K562 (cell line): ENCODE data around the gene EQTN. TPM values are rescaled to one million over a fixed set of nuclear protein-coding genes. Genes with fewer than 3 reads are reported as not detected.

Experiments used
- ATAC-seq: fragments of 200-7000 bp; cut with Tn5 transposase; 3 replicates; pipeline ENCODE4 v1.9.1; 2020; ENCODE audit warnings: moderate library complexity
- BruUV-seq: library from RNA; stranded (reverse); fragments of 400-500 nt; replicated peaks from 2 replicates; lab custom pipeline; 2021; lab: Mats Ljungman, UMichigan
- CTCF ChIA-PET: fragments of 300-600 bp; formaldehyde crosslinking; extraction: SDS; loops from one replicate; lab custom pipeline; 2021; ENCODE audit warnings: low intra/inter-chr PET ratio; lab: Yijun Ruan, JAX
- POLR2A ChIA-PET: fragments of 300-600, 350-650 bp; sonication (Branson Sonifier 250); formaldehyde crosslinking; extraction: SDS; loops from one replicate; lab custom pipeline; 2021; ENCODE audit warnings: antibody characterized with exemption, inconsistent platforms; lab: Yijun Ruan, JAX
- DNase-seq, 4 experiments: peaks; one replicate each; pipeline versions ENCODE4 v3.0.0 to v3.0.0-alpha.2; 2011 to 2018; ENCODE audit warnings: low spot score in 3 of 4, mixed read lengths in 3 of 4; ENCODE audit errors: extremely low read depth in 1 of 4
- FAIRE-seq: peaks from 2 replicates; lab custom pipeline; 2011; peaks lifted over from hg19 to GRCh38; lab: Jason Lieb, UNC
- H2AFZ ChIP-seq: 2 replicates; pipeline ENCODE4 v1.6.0; 2011; ENCODE audit warnings: low read depth, low read length, control low read depth, inconsistent platforms
- H3K27ac ChIP-seq: fragments of 200-600 bp; 3 replicates; pipeline ENCODE4 v1.8.0; 2011; ENCODE audit warnings: low read depth, mild to moderate bottlenecking, control low read depth, inconsistent platforms, low read length, moderate library complexity, mixed read lengths; ENCODE audit errors: extremely low read depth
- H3K27me3 ChIP-seq, 2 experiments: fragments of 300-600 bp in 1 of 2; 2 replicates in 1 of 2; 3 replicates in 1 of 2; pipeline versions ENCODE4 v1.6.0 to v1.8.0; 2011; ENCODE audit warnings: inconsistent platforms in 2 of 2, low read length in 2 of 2, mild to moderate bottlenecking in 1 of 2, mixed read lengths in 1 of 2, moderate library complexity in 1 of 2; ENCODE audit not compliant: control insufficient read depth in 2 of 2, insufficient read depth in 2 of 2
- H3K36me3 ChIP-seq: fragments of 300-600 bp; 3 replicates; pipeline ENCODE4 v1.8.0; 2011; ENCODE audit warnings: mild to moderate bottlenecking, low read length, inconsistent platforms; ENCODE audit not compliant: control insufficient read depth, insufficient read depth
- H3K4me1 ChIP-seq, 2 experiments: fragments of 200-600 bp in 1 of 2; replicated peaks in 1 of 2; 2 replicates in 1 of 2; 3 replicates in 1 of 2; pipeline versions ENCODE4 v1.5.1 to v1.8.0; 2011; ENCODE audit warnings: inconsistent platforms in 2 of 2, low read length in 2 of 2, mild to moderate bottlenecking in 1 of 2, mixed read lengths in 1 of 2, moderate library complexity in 1 of 2; ENCODE audit not compliant: control insufficient read depth in 2 of 2, insufficient read depth in 2 of 2
- H3K4me2 ChIP-seq: 2 replicates; pipeline ENCODE4 v1.6.1; 2011; ENCODE audit warnings: low read length, control low read depth, inconsistent platforms, mixed read lengths; ENCODE audit not compliant: insufficient read depth
- H3K4me3 ChIP-seq: fragments of 200-600 bp; sonication (generic), shearing (Covaris generic); 2 replicates; pipeline ENCODE4 v1.5.1; 2016; ENCODE audit warnings: control low read depth, inconsistent platforms
- H3K79me2 ChIP-seq: fragments of 200-600 bp; 3 replicates; pipeline ENCODE4 v1.8.0; 2011; ENCODE audit warnings: low read length, inconsistent platforms; ENCODE audit not compliant: control insufficient read depth, insufficient read depth
- H3K9ac ChIP-seq, 2 experiments: 2 replicates each; pipeline versions ENCODE4 v1.6.0 to v1.6.1; 2011; ENCODE audit warnings: low read depth in 2 of 2, low read length in 2 of 2, control low read depth in 1 of 2, inconsistent platforms in 1 of 2, mild to moderate bottlenecking in 1 of 2, mixed read lengths in 1 of 2; ENCODE audit not compliant: insufficient read depth in 1 of 2
- H3K9me1 ChIP-seq: one replicate; pipeline ENCODE4 v1.6.0; 2011; ENCODE audit warnings: inconsistent platforms, mild to moderate bottlenecking, low read length, moderate library complexity; ENCODE audit not compliant: control insufficient read depth, insufficient read depth
- H3K9me3 ChIP-seq: replicated peaks from 2 replicates; pipeline ENCODE4 v1.5.1; 2011; ENCODE audit warnings: low read depth, low read length, inconsistent platforms; ENCODE audit not compliant: control insufficient read depth, insufficient read depth
- H4K20me1 ChIP-seq: replicated peaks from 2 replicates; pipeline ENCODE4 v1.6.1; 2011; ENCODE audit warnings: low read length, inconsistent platforms, mixed read lengths; ENCODE audit not compliant: control insufficient read depth, insufficient read depth
- BCL6 ChIP-seq: fragments of 250-450 bp; sonication (Bioruptor Pico); IDR thresholded peaks from 2 replicates; pipeline ENCODE4 v1.4.0; 2020
- E2F6 ChIP-seq, 2 experiments: IDR thresholded peaks; 2 replicates each; pipeline ENCODE4 v1.6.1; 2011; ENCODE audit warnings: borderline replicate concordance in 1 of 2, control low read depth in 1 of 2, low read depth in 1 of 2, low read length in 1 of 2, mild to moderate bottlenecking in 1 of 2, mixed read lengths in 1 of 2, moderate library complexity in 1 of 2; ENCODE audit not compliant: insufficient read depth in 1 of 2, insufficient read length in 1 of 2, poor library complexity in 1 of 2, severe bottlenecking in 1 of 2; ENCODE audit errors: extremely low read depth in 1 of 2
- IFI16 ChIP-seq: fragments of 250-450 bp; sonication (Bioruptor Pico); IDR thresholded peaks from 2 replicates; pipeline ENCODE4 v2.1.2; 2022; ENCODE audit warnings: mild to moderate bottlenecking, inconsistent platforms
- KDM1A ChIP-seq, 2 experiments: fragments of 450-650 bp; IDR thresholded peaks; 2 replicates each; pipeline ENCODE4 v1.6.1; 2016; ENCODE audit warnings: mild to moderate bottlenecking in 2 of 2
- MCM5 ChIP-seq: fragments of 450-650 bp; IDR thresholded peaks from 2 replicates; pipeline ENCODE4 v1.6.1; 2016; ENCODE audit warnings: low read depth
- NCOA1 ChIP-seq: fragments of 450-650 bp; IDR thresholded peaks from 2 replicates; pipeline ENCODE4 v1.6.1; 2016; ENCODE audit warnings: low read depth
- NELFE ChIP-seq: IDR thresholded peaks from 2 replicates; pipeline ENCODE4 v1.6.1; 2011; ENCODE audit warnings: mild to moderate bottlenecking; ENCODE audit not compliant: insufficient read depth, insufficient read length
- NFIX ChIP-seq: fragments of 250-450 bp; sonication (Bioruptor Pico); IDR thresholded peaks from 2 replicates; pipeline ENCODE4 v1.4.0; 2020; ENCODE audit warnings: low read depth, mild to moderate bottlenecking, moderate library complexity
- POLR2B ChIP-seq: fragments of 450-650 bp; IDR thresholded peaks from 2 replicates; pipeline ENCODE4 v1.6.1; 2018; ENCODE audit warnings: low read depth; ENCODE audit not compliant: partially characterized antibody
- PTRF ChIP-seq: fragments of 450-650 bp; IDR thresholded peaks from 2 replicates; pipeline ENCODE4 v1.6.1; 2016; ENCODE audit warnings: mild to moderate bottlenecking, missing genetic modification characterization, missing compliant biosample characterization
- SIX5 ChIP-seq, 2 experiments: IDR thresholded peaks; 2 replicates each; pipeline ENCODE4 v1.6.1; 2011; ENCODE audit warnings: low read length in 2 of 2, borderline replicate concordance in 1 of 2, low read depth in 1 of 2, mild to moderate bottlenecking in 1 of 2, moderate library complexity in 1 of 2; ENCODE audit not compliant: insufficient read depth in 1 of 2
- SMAD1 ChIP-seq: fragments of 150-350 bp; IDR thresholded peaks from 2 replicates; pipeline ENCODE4 v1.6.1; 2014; ENCODE audit warnings: low read length, low read depth; ENCODE audit not compliant: partially characterized antibody
- TFAP4 ChIP-seq: sonication (generic); formaldehyde crosslinking; IDR thresholded peaks from 2 replicates; pipeline ENCODE4 v1.8.0; 2022; ENCODE audit warnings: missing genetic modification reagents, mild to moderate bottlenecking, moderate library complexity, borderline replicate concordance
- TSC22D4 ChIP-seq: fragments of 450-650 bp; IDR thresholded peaks from 2 replicates; pipeline ENCODE4 v1.6.1; 2016; ENCODE audit warnings: missing genetic modification characterization, missing biosample characterization, control low read depth
- ZBTB5 ChIP-seq: fragments of 450-650 bp; IDR thresholded peaks from 2 replicates; pipeline ENCODE4 v1.6.1; 2017; ENCODE audit warnings: antibody characterized with exemption
- ZNF239 ChIP-seq: fragments of 250-450 bp; sonication (Bioruptor Pico); IDR thresholded peaks from 2 replicates; pipeline ENCODE4 v1.4.0; 2020; ENCODE audit warnings: mild to moderate bottlenecking
- ZNF57 ChIP-seq: fragments of 450-650 bp; formaldehyde crosslinking; IDR thresholded peaks from 2 replicates; pipeline ENCODE4 v1.4.0; 2020; ENCODE audit warnings: mild to moderate bottlenecking, moderate library complexity
- ZNF77 ChIP-seq: fragments of 250-450 bp; sonication (Bioruptor Pico); IDR thresholded peaks from 2 replicates; pipeline ENCODE4 v1.5.0; 2020
- WGBS: fragments of 100-300 bp; shearing (Covaris generic); methylation state at CpG from one replicate; pipeline ENCODE4 v1.1.6; 2016; ENCODE audit warnings: low coverage, mixed read lengths; ENCODE audit not compliant: insufficient coverage; ENCODE audit errors: missing lambda C conversion rate; 5-methylcytosine and 5-hydroxymethylcytosine counted together
- in situ Hi-C: fragments of 300-500 bp; cut with MboI; formaldehyde crosslinking; loops from 4 replicates; pipeline ENCODE4 v1.15.0; 2018; ENCODE audit warnings: inconsistent platforms, mixed read lengths
- intact Hi-C: fragments of 100-400 bp; cut with micrococcal nuclease; formaldehyde crosslinking; loops from 2 replicates; pipeline ENCODE4 v1.14.2; 2022
- polyA plus RNA-seq, 8 experiments: library from polyadenylated mRNA; depleted of rRNA in 4 of 8; stranded (reverse) in 5 of 8; unstranded in 3 of 8; fragments of >200 nt; fragmentation: Nextera tagmentation in 2 of 8; fragmentation: Illumina TruSeq in 1 of 8; extraction: Ambion mirVana in 2 of 8; extraction: Trizol in 1 of 8; gene quantifications; 2 replicates each; pipeline versions ENCODE4 v1.2.1 to v1.2.3, GENCODE V29; 2011 to 2014; ENCODE audit warnings: inconsistent platforms in 1 of 8, missing spikeins in 1 of 8
- total RNA-seq, 7 experiments: library from RNA; depleted of rRNA in 6 of 7; stranded (reverse); fragments of >200 nt in 6 of 7; fragmentation: Illumina TruSeq in 2 of 7; extraction: Trizol in 2 of 7; gene quantifications; 2 replicates each; pipeline versions ENCODE4 v1.2.1 to v1.2.3, GENCODE V29; 2011 to 2021; ENCODE audit warnings: low replicate concordance in 1 of 7

EQTN gene
- total and polyA plus RNA-seq, 9 of the 15 experiments (the other 6 are each of a cell fraction or from before 2014, with no cell fraction given): 0.15 to 0.33 (median 0.18) TPM; not detected in 4

GRCh38 chr9:27303219-27303618 lies 6.3 kb upstream of the EQTN start:
- ChIA-PET POLR2A (no interaction called here), CTCF (no interaction called here)
- 0% methylated on average over 2 of the region's 6 CpGs for WGBS
- H3K9ac ChIP-seq: 0 out of 4 replicates have a peak overlapping the region, but pooled peaks of 1 of the 2 experiments have one; percentile 38
- intact Hi-C loops: no loop called here
- peak; percentile 99 for ATAC-seq
- no peaks in the 10 kb centered on the region for H3K27me3 ChIP-seq
- no peaks in the 10 kb centered on the region for H4K20me1 ChIP-seq
- no peaks in the 10 kb centered on the region for H3K9me1 ChIP-seq
- H3K36me3 ChIP-seq: no peaks in the 10 kb centered on the region
- no peaks in the 10 kb centered on the region for H3K9me3 ChIP-seq
- no peaks in the 10 kb centered on the region; a peak in 2 of 5 replicates for H3K4me1 ChIP-seq
- H3K4me3 ChIP-seq: no peak overlapping the region
- no peaks in the 10 kb centered on the region for H3K79me2 ChIP-seq
- peak overlapping the region; percentile 87 for H2AFZ ChIP-seq
- H3K27ac ChIP-seq: peak overlapping the region; percentile 75
- peak; percentile 35 to 78 (median 55) for DNase-seq
- BruUV-seq: no TSS peak
- H3K4me2 ChIP-seq: peak overlapping the region; percentile 52
- peak; percentile 79 for FAIRE-seq
- in situ Hi-C loops: no loop called here
- no peak for TF ChIP-seq E2F6 (IDR thresholded peaks at IDR 0.05; ENCODE audit: borderline replicate concordance in 1 of 2, extremely low read depth in 1 of 2, insufficient read depth in 1 of 2, insufficient read length in 1 of 2, low read depth in 1 of 2, low read length in 1 of 2, poor library complexity in 1 of 2, severe bottlenecking in 1 of 2)
- TF ChIP-seq PTRF: no peak
- TF ChIP-seq BCL6 (CRISPR knock-in tag): no peak
- TF ChIP-seq KDM1A (IDR thresholded peaks at IDR 0.05): no peak
- no peak for TF ChIP-seq ZNF239 (CRISPR knock-in tag)
- TF ChIP-seq MCM5: no peak
- no peak for TF ChIP-seq ZBTB5
- TF ChIP-seq NFIX (CRISPR knock-in tag): no peak
- no peak for TF ChIP-seq NELFE
- no peak for TF ChIP-seq TFAP4
- TF ChIP-seq SMAD1: no peak
- no peak for TF ChIP-seq ZNF77 (CRISPR knock-in tag)
- TF ChIP-seq SIX5 (IDR thresholded peaks at IDR 0.05; ENCODE audit: borderline replicate concordance in 1 of 2, insufficient read depth in 1 of 2, low read depth in 1 of 2, low read length in 2 of 2): no peak
- no peak for TF ChIP-seq ZNF57
- TF ChIP-seq POLR2B: no peak
- TF ChIP-seq NCOA1: no peak
- TF ChIP-seq TSC22D4 (tag): no peak
- TF ChIP-seq IFI16 (CRISPR knock-in tag): no peak
